Esophagus (tissue), 2 donors: ENCODE data around the gene RABGAP1. TPM values are rescaled to one million over a fixed set of nuclear protein-coding genes. Genes with fewer than 3 reads are reported as not detected.
A peak's percentile ranks its signal among the peaks of the same experiment; 100 is the strongest.

Experiments
- H3K27ac ChIP-seq, 2 donors: one replicate each; pipeline ENCODE4 v1.5.1; 2013; ENCODE audit warnings: low read depth in 2 of 2, mild to moderate bottlenecking in 2 of 2, inconsistent platforms in 1 of 2, low read length in 1 of 2, moderate library complexity in 1 of 2
- H3K27me3 ChIP-seq, 2 donors: one replicate each; pipeline ENCODE4 v1.6.1; 2013; ENCODE audit warnings: low read length in 2 of 2, control low read depth in 1 of 2, mild to moderate bottlenecking in 1 of 2; ENCODE audit not compliant: insufficient read depth in 2 of 2, control insufficient read depth in 1 of 2
- H3K36me3 ChIP-seq, 2 donors: one replicate each; pipeline ENCODE4 v1.6.1; 2013; ENCODE audit warnings: low read length in 1 of 2; ENCODE audit not compliant: control insufficient read depth in 2 of 2, insufficient read depth in 2 of 2
- H3K4me1 ChIP-seq, 2 donors: one replicate each; pipeline ENCODE4 v1.6.1; 2013; ENCODE audit warnings: low read length in 1 of 2; ENCODE audit not compliant: control insufficient read depth in 2 of 2, insufficient read depth in 2 of 2
- H3K4me3 ChIP-seq, 2 donors: one replicate each; pipeline ENCODE4 v1.5.1; 2013; ENCODE audit warnings: low read length in 2 of 2, mild to moderate bottlenecking in 2 of 2, low read depth in 1 of 2, moderate library complexity in 1 of 2
- H3K9me3 ChIP-seq, 2 donors: one replicate each; pipeline ENCODE4 v1.6.1; 2013; ENCODE audit warnings: mild to moderate bottlenecking in 2 of 2, low read depth in 1 of 2, low read length in 1 of 2, moderate library complexity in 1 of 2; ENCODE audit not compliant: control insufficient read depth in 2 of 2, insufficient read depth in 1 of 2
- WGBS, 2 donors: extraction: QIAGEN DNeasy Blood & Tissue Kit; methylation state at CpG; one replicate each; pipeline ENCODE4 v1.1.7; 2013; 5-methylcytosine and 5-hydroxymethylcytosine counted together
- polyA plus RNA-seq, 2 donors: library from polyadenylated mRNA; stranded (reverse); fragments of 200-250 nt; gene quantifications; one replicate each; pipeline ENCODE4 v1.2.3, GENCODE V29; 2013
- donor health status: healthy with polysubstance abuse.
- donor health status: Bipolar disorder and iron deficiency.

Gene RABGAP1
- polyA plus RNA-seq, 2 donors: 12.0 to 16.4 TPM

GRCh38 chr9:123108976-123109375 lies 168.2 kb downstream of the RABGAP1 start:
- Histone ChIP-seq H3K4me3 (no peak overlapping the region), H3K27me3 (no peaks in the 10 kb centered on the region), H3K9me3 (no peaks in the 10 kb centered on the region), H3K36me3 (peaks cover 18 to 41% of the 10 kb centered on the region in 2 donors), H3K4me1 (no peaks in the 10 kb centered on the region), H3K27ac (no peak overlapping the region)
- WGBS, 2 donors: 83 to 84% methylated on average over 9 of the region's 9 CpGs

DNA sequence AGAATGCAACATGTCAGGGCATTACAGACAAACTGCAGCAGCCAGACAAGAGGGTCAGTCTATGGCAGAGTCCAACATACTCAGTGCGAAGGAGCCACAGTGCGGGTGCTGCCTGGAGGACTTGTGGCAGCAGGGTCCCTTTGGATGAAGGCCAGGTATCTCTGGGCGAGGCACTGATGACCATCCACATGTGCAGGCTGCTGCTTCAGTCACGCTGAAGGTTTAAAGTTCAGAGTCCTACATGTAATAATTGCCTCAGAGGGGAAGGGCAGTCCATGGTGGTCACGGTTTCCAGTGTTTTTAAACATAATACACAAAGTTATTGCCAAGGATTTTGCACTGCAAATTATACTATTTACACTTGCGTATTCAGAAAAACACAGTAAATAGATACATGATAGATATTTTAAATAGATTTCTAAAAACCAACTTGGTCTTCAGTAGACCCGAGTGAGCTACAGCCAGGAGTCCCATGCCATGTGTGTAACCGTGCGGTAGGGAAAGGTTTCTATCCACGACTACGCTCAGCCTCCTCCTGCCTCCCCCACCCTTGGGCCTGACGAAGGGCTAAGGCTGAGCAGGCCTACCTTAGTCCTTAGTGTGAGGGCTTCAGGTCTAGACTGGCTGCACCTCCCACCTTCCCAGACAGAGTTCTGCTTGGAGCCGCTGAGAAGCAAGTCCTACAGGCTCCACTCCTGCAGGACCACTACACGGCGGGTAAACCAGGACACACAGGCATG lies 168.9 kb downstream of the RABGAP1 start:
- Histone ChIP-seq H3K36me3 (peaks cover 16 to 44% of the 10 kb centered on the region in 2 donors), H3K4me3 (no peak overlapping the region), H3K27ac (no peak overlapping the region)

DNA sequence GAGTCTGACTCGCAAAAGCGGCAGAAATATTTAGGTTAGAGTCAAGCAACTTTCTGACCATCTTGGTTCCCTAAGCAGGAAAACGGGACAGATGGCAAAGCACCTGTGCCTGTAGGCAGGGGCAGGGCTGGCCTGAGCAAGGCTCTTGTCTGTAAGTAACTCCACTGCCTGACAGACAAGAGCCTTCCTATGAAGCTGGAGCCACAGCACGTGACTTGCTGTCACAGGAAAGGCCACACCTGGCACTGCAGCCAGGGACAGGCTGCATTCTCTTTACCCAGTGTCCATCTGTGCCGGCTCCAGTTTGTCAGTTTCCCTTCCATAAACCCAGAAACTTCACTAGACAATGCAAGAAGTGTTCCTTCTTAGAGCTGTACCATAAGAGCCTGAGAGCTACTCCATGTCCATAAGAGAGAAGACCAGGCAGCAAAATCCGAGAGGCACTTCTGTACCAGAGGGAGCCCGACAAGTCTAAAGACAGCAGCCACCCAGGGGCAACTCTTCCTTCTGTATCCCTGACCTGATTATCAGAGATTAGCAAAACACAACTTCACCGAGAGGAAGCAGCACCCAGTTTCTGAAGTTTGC lies 170.7 kb downstream of the RABGAP1 start:
- no peaks in the 10 kb centered on the region for H3K27me3 ChIP-seq
- H3K27ac ChIP-seq: peak overlapping the region in 1 of 2 donors; percentile 29
- WGBS, 2 donors: 52 to 57% methylated on average over 8 of the region's 8 CpGs
- peaks cover 0 to 3% of the 10 kb centered on the region in 2 donors for H3K4me1 ChIP-seq
- H3K36me3 ChIP-seq: peaks cover 11 to 45% of the 10 kb centered on the region in 2 donors
- no peaks in the 10 kb centered on the region for H3K9me3 ChIP-seq
- H3K4me3 ChIP-seq: no peak overlapping the region

More for the DNA sequence above, 168.9 kb downstream of the RABGAP1 start:
- Histone ChIP-seq H3K4me1 (no peaks in the 10 kb centered on the region), H3K9me3 (no peaks in the 10 kb centered on the region), H3K27me3 (no peaks in the 10 kb centered on the region)
- 84 to 85% methylated on average over 15 of the region's 15 CpGs for WGBS, 2 donors

DNA sequence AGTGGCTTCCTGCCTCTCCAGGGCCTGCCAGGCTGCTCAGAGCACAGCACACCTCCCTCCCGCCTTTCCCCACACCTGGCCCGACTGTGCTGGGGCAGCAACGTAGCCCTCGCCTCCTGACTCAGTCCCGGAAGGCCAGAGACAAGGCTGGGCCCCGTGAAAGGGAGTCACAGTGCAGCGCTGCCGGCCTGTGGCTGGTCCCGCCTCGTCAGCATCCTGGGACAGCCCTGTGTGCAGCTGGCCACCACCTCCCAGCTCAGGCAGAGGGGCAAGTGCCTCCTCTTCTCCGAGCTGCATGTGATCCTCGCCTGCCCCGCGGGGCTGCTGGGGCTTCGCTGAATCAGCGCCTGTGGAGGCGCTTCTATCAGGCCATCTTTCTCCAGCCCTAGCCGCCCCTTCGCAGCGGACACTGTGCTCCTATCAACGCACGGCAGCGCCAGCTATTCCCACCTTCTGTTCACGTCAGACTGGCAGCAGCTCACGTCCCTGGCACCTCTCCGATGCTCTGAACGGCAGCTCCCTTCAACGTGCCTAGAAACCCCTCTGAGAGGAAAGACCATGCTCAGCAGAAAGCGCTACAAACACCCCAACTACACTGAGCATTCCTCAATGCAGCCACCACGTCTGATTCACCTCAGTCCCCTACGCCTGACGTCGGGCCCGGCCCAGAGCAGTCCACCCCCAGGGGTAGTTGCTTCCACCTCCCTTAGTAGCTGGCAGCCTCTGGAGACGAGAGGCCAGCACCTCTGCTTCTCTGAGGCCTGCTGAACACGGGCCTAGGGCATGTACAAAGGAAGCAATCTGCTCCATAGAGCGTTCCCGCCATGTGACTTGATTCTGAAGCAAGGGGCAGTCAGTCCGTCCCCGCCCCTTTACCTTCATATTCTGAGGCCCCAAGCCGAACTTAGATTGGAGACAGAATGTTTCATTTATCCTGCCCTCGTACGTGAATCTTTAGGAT lies 171.5 kb downstream of the RABGAP1 start:
- peaks cover 0 to 3% of the 10 kb centered on the region in 2 donors for H3K4me1 ChIP-seq
- H3K9me3 ChIP-seq: no peaks in the 10 kb centered on the region
- H3K27me3 ChIP-seq: no peaks in the 10 kb centered on the region
- no peak overlapping the region for H3K4me3 ChIP-seq
- no peak overlapping the region for H3K27ac ChIP-seq
- WGBS, 2 donors: 71 to 74% methylated on average over 43 of the region's 43 CpGs
- H3K36me3 ChIP-seq: peaks cover 11 to 43% of the 10 kb centered on the region in 2 donors

DNA sequence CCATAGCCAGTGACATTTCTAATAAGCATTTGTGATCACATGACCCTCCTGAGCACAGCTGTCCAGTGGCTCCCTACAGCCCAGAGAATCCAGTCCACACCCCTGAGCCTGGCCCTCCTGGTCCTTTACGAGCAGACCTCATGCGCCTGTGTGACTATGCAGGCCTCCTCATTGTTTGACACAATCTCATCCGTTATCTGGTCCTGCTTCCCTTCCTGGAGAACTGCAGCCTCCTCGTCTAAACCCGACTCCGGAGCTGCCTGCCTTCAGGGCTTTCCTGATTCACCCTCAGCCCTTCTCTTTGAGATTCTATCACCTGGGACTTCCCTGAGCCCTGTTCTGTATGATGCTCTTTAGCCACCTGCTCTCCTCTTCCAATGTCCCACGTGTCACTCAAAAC lies 172.4 kb downstream of the RABGAP1 start:
- peaks cover 8 to 36% of the 10 kb centered on the region in 2 donors for H3K36me3 ChIP-seq
- H3K27ac ChIP-seq: no peak overlapping the region
- H3K4me3 ChIP-seq: no peak overlapping the region
- WGBS, 2 donors: 76 to 80% methylated on average over 7 of the region's 7 CpGs
- H3K9me3 ChIP-seq: no peaks in the 10 kb centered on the region
- H3K4me1 ChIP-seq: peaks cover 0 to 3% of the 10 kb centered on the region in 2 donors
- no peaks in the 10 kb centered on the region for H3K27me3 ChIP-seq

- no peaks in the 10 kb centered on the region for H3K9me3 ChIP-seq
- H3K27ac ChIP-seq: no peak overlapping the region
- H3K36me3 ChIP-seq: peaks cover 0 to 19% of the 10 kb centered on the region in 2 donors
- no peak overlapping the region for H3K4me3 ChIP-seq
- no peaks in the 10 kb centered on the region for H3K27me3 ChIP-seq
- WGBS, 2 donors: 62 to 73% methylated on average over 16 of the region's 16 CpGs
- peaks cover 0 to 5% of the 10 kb centered on the region in 2 donors for H3K4me1 ChIP-seq
Measured at GRCh38 chr9:123115146-123115913, 174.5 kb downstream of the RABGAP1 start.

GRCh38 chr9:123116036-123116435 lies 175.2 kb downstream of the RABGAP1 start:
- WGBS, 2 donors: 81 to 89% methylated on average over 6 of the region's 6 CpGs

GRCh38 chr9:123119566-123119965 lies 178.7 kb downstream of the RABGAP1 start:
- no peak overlapping the region for H3K4me3 ChIP-seq
- no peak overlapping the region for H3K27ac ChIP-seq
- peaks cover 0 to 8% of the 10 kb centered on the region in 2 donors for H3K36me3 ChIP-seq
- H3K4me1 ChIP-seq: peaks cover 0 to 5% of the 10 kb centered on the region in 2 donors
- H3K27me3 ChIP-seq: no peaks in the 10 kb centered on the region
- H3K9me3 ChIP-seq: no peaks in the 10 kb centered on the region
- WGBS, 2 donors: 75 to 80% methylated on average over 7 of the region's 7 CpGs

More at GRCh38 chr9:123116036-123116435, 175.2 kb downstream of the RABGAP1 start:
- Histone ChIP-seq H3K4me3 (no peak overlapping the region), H3K36me3 (peaks cover 0 to 14% of the 10 kb centered on the region in 2 donors), H3K4me1 (peaks cover 0 to 5% of the 10 kb centered on the region in 2 donors), H3K9me3 (no peaks in the 10 kb centered on the region), H3K27ac (no peak overlapping the region), H3K27me3 (no peaks in the 10 kb centered on the region)

DNA sequence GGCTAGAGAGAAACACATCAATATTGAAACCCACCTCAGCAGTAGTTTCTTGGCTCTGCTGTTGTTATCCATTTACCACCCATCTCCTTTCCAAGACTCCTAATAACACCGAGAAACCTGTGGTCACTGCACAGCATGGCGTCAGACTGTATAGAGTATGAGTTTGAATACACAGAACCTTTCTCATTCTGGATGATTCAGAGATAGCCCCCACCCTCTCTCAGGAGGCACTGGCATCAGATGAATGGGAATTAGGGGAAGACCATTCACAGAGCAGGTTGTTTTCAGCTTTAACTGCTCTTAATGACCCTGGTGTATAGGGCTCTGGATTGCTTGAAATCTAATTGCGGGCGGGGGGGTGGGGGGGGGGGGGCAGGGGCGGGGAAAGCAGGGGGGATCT lies 179.3 kb downstream of the RABGAP1 start:
- Histone ChIP-seq H3K27ac (no peak overlapping the region), H3K4me1 (peaks cover 0 to 4% of the 10 kb centered on the region in 2 donors), H3K4me3 (no peak overlapping the region), H3K9me3 (no peaks in the 10 kb centered on the region), H3K36me3 (peaks cover 0 to 5% of the 10 kb centered on the region in 2 donors), H3K27me3 (no peaks in the 10 kb centered on the region)
- 85% methylated on average over 5 of the region's 5 CpGs for WGBS, 2 donors
